ENCODE data around the gene EIF5B. TPM values are rescaled to one million over a fixed set of nuclear protein-coding genes. Genes with fewer than 3 reads are reported as not detected.

EIF5B gene
- total RNA-seq, 1 experiment from 2014 or later = 37.3 TPM

DNA sequence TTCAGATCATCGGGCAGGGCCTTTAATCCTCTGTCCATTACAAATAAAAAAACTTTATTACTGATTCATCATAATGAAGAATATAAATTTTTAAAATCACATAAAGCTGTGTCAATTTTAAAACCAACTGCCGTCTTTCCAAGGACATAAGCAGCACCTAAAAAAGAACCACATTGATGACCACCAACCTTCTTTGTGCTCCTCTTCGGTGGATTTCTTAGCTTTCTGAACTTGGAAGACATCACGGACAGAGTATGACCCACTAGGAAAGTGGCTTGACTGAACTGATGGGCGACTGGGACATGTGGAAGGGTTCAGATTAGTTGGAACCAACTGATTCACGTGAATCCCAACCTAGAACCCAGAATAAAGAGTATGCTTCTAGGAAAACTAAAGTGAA, 68.9 kb downstream of the EIF5B start:
- DNase-seq (ENCODE audit: low read depth) = no peak

DNA sequence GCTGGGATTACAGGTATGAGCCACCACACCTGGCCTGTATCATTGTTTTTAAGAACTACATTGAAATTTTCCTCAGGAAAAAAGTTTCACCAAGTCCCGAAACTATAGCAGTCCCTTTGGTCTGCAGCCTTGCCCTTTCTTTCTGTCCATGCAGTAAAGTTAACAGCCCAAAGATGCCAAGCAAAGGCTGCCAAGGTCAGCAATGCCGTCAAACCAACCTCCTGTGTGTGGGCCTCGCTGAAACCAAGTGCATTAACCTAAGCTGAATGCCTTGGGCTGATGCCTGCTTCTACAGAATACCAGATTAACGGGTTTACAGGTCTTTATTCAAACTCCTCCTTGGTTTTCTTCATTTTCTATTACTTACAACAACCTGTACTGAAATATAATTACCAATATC, 73.1 kb downstream of the EIF5B start:
- DNase-seq (ENCODE audit: low read depth) = no peak

DNA sequence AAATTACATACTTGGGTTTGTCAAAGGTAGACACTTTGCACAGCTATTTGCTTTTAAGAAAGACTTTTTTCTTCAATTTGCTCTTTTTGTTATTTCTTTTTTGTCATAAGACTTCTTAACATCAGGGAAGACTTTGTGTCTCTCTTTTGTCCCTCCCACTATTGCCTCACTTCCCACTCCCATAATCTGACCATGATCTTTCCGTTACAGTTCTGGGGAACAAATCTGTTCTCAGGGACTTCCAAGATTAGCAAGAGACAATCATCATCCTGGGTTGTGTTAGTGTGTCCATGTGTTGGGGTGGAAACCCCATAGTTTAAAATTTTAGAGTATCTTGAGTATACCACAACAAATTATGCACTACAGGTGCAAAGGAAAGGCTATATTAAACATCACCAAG, 77.4 kb downstream of the EIF5B start:
- no peak for DNase-seq (ENCODE audit: low read depth)

DNA sequence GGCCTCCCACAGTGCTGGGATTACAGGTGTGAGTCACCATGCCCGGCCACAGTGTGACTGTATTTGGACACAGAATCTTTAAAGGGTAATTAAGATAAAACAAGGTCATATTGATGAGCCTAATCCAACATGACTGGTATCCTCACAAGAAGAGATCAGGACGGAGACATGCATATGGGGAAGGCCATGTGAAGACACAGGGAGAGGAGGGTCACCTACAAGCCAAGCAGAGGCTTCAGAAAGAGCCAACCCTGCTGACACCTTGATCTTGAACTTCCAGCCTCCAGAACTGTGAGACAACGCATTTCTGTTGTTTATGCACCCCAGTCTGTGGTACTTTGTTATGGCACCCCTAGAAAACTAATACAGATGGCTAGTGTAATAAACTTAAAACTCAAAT, 80.2 kb downstream of the EIF5B start:
- no peak for DNase-seq (ENCODE audit: low read depth)

DNA sequence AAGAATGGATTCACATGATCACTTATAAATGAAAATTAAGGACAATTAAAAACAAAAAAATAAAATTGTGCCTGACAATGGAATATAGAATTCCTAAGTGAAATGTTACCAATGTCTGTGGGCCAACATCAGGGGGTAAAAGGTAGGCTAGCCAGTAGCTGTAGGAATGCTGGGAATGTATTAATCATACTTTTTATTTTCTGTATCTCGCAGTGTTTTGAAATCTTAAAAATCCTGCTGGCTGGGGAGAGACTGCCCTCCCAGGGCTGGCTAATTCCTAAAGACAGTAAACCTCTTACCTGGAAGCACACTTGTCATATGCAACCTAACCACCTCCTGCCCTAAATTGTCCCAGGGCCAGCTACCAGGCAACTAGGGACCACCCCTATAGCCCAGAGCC, 82.8 kb downstream of the EIF5B start:
- no peak for DNase-seq (ENCODE audit: low read depth)

DNA sequence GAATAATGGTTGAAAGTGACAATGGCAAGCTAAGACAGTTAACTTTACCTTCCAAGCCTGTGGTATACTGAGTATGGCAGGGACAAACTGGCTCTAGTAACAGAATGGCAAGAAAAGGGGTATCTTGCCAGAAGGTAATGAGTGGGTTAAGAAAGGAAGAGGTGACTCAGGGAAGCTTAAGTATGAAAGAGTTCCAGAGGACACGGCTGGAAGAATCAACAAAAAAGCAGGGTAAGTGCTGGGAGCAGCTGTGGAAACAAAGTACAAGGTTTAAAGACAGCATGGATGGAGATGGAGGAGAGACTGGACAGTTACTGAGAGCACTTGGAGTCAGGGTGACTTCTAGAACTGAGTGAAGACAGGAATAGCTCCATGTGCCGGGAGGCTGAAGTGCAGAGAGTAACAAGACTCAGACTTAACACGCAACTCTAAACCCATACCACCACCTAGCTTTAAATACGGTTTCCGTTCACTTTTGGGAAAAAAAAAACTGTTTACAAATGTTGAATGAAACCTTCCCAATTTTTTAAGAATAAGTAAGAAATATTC, 83.6 kb downstream of the EIF5B start:
- peak; percentile 38 for DNase-seq (ENCODE audit: low read depth)

DNA sequence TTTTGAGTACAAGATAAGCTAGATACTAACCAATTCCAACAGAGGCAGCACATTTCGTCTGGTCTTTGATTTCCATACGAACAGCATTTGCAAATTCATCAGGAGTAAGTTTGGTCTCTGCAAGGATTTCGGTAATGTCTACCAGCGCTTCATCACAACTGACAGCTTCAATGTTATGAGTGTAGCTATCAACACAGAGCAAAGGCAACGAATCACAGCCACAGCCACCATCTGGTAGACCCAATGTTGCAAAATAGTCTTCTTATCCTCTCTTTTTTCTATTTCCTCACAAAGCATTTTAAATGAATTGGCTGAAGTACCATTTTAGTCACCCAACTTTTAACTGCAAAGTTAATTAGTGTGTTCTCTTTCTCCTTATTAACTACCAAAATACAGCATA, 84.3 kb downstream of the EIF5B start:
- no peak for DNase-seq (ENCODE audit: low read depth)

DNA sequence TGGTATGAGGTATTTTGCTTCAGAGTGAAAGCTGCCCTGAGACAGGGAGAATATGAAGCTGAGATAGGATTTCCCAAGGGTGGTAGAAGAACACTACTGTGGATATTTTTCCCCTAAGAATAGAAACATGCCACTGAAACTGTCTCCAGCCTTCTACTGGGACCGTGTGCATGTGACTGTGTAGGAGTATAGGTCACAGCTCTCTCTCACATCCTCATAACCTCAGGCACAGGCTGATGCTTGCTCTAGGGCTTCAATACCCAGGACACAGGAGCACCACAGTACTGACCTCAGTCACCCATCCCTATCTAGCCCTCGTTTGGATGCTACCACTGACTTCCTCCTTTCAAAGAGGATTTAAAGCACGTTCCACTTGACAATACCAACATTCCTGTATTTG, 85.4 kb downstream of the EIF5B start:
- no peak for DNase-seq (ENCODE audit: low read depth)

DNA sequence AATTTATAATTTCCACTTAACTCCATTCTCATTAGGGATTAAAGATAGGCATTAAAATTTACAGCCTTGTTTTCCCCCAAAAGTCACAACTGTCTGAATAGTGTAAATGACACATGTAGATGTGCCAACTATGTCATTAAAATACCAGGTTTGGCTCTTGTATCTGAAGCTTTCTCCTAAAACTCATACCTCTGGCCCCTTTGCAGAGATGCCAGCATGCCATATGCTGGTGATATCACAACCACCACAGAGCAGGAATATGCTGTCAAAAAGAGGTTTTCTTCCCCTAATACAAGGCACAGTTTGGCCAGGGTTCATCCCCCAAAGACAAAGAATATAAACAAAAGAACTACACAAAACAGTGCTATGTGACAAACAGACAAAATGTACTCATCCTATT, 87.2 kb downstream of the EIF5B start:
- DNase-seq (ENCODE audit: low read depth) = no peak

DNA sequence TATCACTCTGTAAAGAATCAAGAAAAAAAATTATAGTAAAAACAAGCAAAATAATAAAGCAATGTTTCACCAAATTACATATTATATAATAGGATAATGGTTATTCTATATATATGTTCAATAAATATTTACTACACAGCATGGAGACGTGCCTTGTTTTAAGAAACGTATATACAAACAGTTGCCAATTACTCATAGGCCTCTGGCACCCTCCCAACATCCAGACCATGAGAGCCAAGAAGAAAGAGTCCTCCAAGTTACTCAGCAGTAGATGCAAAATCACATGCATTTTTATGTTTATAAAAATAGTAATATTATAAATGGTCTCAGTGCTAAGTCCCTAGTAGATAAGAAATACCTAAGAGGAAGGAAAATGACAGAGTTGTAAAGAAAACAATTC, 87.8 kb downstream of the EIF5B start:
- no peak for DNase-seq (ENCODE audit: low read depth)

DNA sequence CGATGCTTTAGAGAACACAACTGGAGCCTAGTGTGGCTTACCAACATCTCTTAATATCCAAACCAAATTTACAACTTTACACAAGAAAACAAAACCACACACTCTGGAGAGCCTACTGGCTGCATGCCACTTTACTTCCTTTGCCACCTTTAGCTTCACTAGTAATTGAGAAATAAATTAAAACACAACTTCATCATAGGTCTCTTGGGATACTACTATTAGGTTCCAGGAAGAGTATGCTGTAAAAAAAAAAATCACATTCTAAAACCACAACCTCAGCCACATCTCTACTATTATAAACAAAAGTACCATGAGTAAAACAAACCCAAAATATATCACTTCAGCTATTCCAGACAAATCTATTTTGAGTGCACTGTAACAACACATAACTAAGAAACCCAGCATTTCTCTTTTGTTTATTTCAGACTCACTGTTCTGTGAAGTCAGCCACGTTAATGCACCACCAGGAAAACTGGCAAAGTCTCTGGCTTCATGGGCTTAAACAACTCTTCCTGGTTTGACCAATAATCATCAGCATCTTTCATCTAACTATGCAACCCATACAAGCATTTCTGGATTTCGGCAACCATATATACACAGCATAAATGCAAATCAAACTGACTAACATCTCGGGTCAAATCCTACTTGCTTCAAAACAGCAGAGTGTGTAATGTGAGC, 93.6 kb downstream of the EIF5B start:
- no peak for DNase-seq (ENCODE audit: low read depth)

DNA sequence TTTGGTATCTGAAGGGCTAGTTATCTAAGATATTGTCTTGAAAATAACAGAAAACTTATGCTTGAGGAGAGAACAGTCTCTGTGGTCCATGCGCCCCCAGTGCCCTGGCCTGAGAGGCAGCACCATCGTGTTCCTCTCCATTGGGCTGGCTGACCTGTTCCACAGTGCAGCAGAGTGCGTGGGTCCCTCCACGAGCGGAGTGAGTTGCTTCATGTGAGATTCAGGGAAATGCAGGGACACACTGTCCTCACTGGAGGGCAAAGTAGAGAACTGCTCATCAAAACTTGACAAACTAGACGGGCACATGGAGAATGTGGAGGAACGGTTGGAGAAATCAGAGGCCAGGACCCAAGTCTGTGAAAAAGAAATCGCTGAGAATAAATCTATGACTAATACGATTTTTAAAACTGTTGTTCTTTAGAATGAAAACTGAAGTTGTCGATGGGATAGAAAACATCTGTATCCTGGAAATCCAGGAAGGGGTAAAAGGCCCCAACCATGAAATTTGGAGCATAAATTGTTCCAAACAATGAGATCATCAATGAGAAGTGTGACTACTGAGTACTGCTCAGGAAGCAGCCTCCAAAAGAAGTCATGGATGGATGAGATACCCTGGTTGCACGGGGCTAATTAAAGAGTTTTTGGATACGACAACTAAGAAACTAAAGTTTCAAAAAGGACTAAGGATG, 94.5 kb downstream of the EIF5B start:
- DNase-seq (ENCODE audit: low read depth) = no peak

DNA sequence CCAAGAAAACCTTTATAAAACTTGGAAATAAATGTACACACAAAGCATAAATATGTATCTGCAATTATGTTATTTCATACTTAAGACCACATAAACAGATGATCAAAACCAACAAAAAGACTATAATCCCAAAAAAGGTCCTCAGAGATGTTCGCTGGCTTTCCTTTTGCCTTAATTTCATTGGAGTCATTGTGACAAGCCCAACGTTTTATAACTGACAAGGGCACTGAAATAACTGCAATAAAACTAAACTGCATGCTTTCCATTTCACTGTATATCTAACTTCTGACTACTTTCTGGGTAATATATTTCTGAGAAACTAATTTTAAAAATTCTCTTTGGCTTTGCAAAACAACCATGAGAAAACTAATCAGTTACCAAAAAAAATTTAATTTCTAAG, 96.2 kb downstream of the EIF5B start:
- no peak for DNase-seq (ENCODE audit: low read depth)

DNA sequence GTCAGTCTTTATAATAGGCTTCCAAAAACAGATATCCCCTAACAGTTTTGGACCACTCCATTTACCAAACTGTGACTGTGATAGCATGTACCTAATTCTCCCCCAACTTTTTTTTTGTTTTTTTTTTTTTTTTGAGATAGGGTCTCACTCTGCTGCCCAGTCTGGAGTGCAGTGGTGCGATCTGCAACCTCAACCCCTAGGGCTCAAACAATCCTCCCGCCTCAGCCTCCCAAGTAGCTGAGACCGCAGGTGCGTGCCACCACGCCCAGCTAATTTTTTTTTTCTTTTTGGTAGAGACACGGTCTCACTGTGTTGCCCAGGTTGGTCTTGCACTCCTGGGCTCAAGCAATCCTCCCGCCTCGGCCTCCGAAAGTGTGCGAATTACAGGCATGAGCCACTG, 99.7 kb downstream of the EIF5B start:
- DNase-seq (ENCODE audit: low read depth) = no peak

DNA sequence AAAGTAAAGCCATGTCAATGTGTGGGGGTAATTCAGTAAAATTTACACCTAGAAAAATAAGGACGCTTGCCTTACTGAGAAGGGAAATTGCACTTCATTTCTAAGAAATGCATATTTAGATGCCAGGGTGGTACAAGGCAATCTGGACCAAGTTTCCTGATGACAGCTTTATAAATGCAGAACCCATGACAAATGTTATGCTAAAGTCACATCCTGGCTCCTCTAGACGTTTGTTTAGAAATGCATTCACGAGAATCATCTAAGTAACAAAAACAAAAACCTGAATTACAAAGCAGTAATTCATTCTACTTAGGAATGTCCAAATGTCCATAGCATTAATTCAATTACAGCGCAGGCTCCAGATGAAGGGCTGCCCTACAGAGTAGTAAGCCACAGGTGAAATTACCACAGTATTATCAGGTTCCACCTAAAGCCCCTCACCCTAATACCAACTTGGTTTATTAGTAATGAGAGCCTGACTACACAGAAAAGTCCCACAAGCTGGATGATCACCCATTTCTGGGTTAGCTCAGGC, 102.8 kb downstream of the EIF5B start:
- no peak for DNase-seq (ENCODE audit: low read depth)

DNA sequence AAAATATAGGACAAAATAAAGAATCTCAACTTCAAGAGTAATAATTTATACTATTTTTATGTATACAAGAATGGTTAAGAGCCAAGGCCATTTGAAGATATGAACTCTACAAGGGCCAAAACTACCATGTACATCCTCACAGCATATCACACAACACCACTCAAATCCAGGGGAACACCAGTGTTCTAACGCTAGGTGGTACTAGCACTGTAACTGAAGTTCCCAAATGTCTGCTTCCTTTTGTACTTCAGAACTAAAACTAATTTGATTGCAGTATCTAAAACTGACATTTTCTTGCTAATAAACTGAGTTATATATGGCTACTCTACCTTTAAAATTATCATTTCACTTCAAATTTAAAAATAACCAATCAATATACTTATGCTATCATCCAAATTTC, 105.6 kb downstream of the EIF5B start:
- DNase-seq (ENCODE audit: low read depth) = peak; percentile 6

DNA sequence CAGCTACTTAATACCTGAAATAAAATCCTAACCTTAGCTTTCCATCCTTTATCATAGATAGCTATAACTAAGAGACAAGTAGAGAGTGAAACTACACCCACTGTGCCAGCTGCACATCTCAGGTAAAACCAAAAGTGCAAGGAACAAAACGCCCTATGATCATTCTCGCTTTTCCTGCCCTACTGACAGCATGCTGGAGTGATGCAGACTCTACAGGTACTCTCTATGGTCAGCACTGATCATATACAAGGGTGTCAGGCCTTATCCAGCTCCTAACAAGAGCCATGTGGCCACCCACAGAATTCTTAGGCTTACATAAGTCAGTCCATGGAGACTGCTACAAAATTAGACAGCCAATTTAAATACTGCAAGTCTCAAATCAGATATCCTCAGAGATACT, 107.0 kb downstream of the EIF5B start:
- DNase-seq (ENCODE audit: low read depth) = no peak

DNA sequence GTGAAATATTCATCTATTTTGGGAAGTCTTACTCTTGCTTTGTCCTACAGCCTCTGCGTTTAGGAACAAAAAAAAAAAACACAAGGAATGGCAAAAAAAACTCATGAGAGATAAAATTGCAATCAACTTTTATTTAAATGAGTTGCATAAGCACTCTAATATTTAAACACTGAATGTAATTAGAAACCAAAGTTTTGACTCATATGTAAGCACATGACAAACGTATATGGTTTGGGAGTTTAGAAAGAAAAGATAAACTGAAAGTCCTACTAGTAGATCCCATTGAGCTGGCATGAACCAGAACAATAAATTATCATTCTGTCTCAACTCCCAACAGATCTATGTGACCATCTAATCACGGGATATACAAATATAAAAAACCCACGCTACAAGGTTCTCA, 107.9 kb downstream of the EIF5B start:
- DNase-seq (ENCODE audit: low read depth) = no peak

DNA sequence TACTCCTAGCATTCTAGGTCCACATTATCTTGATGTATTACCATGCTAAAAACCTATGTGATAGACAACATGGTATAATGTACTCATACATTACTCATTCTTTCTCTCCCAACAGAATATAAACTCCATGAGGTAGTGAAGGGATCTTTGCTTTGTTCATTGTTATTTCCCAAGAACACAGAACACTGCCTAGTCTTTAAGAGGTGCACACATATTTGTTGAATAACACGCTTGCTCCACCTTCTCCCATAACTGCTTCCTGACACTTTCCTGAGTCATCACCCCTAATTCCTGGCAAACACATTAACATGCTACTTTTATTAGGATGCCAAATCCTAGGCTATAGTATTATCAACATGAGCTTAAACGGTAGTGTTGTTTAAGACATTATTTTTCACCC, 111.4 kb downstream of the EIF5B start:
- DNase-seq (ENCODE audit: low read depth) = peak; percentile 85

DNA sequence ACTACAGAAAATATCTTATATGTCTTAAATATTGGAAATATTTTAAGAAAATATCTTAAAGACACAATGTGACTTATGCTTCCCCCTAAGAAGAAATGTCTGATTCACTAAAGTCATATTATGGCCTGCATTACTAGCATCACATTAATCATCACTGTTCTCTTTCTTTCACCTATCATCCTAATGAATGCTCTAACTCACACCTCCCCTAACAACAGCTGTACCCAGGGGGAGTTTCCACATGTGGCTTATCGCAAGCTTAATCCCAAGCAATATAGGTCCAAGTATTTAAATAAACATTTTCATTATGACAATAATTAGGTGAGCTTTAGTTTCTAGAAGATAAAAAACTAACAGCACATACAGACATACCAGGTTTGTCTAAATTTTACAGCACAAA, 113.0 kb downstream of the EIF5B start:
- no peak for DNase-seq (ENCODE audit: low read depth)

Measured in HT1080 (cell line).